ENCODE data around the gene MSH3. TPM values are rescaled to one million over a fixed set of nuclear protein-coding genes. Genes with fewer than 3 reads are reported as not detected.
"Not testable (repeated sequence)": the region's sequence is repeated elsewhere in the genome, so short reads cannot be mapped to it uniquely, and the experiment has no call there.

Gene MSH3
- total RNA-seq, 4 donors from 2014 or later: 11.0 to 15.0 (median 12.4) TPM

- 100% methylated on average over 1 of the region's 1 CpG for WGBS
- H3K27me3 ChIP-seq; DNase-seq (ENCODE audit: low spot score in 2 of 2); H3K4me1 ChIP-seq; H3K27ac ChIP-seq; H3K4me3 ChIP-seq; H3K9me3 ChIP-seq: not testable (repeated sequence)
- H3K36me3 ChIP-seq: peaks cover 28% of the 10 kb centered on the region
Observed at GRCh38 chr5:80850168-80850567, 195.7 kb downstream of the MSH3 start.

DNA sequence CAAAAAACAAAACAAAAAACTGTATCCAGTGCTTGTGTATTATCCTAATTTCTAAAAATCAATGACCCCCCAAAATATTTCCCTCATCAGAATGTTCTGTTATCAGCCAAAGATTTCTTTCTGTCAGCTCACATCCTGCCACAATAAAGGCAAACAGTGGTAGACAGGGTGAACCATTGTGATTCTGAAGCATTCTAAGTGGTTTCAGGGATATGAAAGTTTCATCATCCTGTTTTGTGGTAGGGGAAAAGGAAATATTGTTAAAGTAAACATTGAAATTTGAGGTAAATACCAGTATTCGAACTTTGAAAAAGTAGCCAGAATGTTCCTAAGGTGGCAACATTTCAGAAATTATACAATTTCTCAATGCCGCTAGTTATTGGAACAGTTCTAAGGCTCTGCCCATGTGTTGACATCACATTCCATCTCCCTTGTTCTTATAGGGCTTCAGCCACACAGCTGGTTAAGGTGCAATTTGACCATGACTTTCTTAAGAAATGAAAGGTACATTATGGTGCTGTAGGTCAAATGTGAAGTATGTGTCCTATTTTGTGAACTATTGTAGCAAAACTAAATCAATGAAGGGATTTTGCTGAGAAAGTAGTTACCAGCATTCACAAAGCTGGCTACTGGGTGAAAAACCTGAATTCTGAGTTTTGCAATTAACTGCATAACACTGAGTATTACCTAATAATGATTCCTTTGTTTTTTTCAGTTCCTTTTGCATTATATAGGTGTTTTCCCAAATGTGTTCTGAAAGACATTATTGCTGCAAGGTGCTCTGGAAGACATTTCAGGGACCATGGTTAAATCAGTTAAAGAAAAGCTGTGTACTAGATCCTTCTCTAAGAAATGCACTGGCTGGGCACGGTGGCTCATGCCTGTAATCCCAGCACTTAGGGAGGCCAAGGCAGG, 198.1 kb downstream of the MSH3 start:
- H3K4me3 ChIP-seq: no peak overlapping the region
- no peak overlapping the region for H3K27ac ChIP-seq

DNA sequence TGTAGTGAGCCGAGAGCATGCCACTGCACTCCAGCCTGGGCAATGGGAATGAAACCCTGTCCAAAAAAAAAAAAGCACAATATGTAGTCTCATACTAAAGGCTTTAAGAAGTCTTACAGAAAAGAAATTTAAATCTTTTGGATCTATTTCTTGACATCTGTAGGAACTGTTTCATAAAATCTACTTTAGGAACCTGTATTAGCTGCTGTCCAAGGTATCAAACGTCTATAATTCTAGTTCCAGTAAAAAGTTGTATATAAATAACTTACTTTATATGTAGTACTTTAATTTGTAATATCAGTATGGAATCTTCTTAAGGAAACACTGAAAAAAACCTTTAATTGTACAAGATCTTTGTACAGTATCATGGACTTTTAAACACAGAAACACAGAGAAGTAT, 199.0 kb downstream of the MSH3 start:
- H3K36me3 ChIP-seq: peaks cover 44% of the 10 kb centered on the region
- H3K4me3 ChIP-seq: no peak overlapping the region
- WGBS: 83% methylated on average over 2 of the region's 2 CpGs
- H3K27ac ChIP-seq: no peak overlapping the region
- no peaks in the 10 kb centered on the region for H3K4me1 ChIP-seq
- TF ChIP-seq POLR2AphosphoS5 (IDR thresholded peaks at IDR 0.05) (no peak), EP300 (IDR thresholded peaks at IDR 0.05) (no peak), POLR2A (IDR thresholded peaks at IDR 0.05) (no peak)
- TF ChIP-seq, protein P1, sequence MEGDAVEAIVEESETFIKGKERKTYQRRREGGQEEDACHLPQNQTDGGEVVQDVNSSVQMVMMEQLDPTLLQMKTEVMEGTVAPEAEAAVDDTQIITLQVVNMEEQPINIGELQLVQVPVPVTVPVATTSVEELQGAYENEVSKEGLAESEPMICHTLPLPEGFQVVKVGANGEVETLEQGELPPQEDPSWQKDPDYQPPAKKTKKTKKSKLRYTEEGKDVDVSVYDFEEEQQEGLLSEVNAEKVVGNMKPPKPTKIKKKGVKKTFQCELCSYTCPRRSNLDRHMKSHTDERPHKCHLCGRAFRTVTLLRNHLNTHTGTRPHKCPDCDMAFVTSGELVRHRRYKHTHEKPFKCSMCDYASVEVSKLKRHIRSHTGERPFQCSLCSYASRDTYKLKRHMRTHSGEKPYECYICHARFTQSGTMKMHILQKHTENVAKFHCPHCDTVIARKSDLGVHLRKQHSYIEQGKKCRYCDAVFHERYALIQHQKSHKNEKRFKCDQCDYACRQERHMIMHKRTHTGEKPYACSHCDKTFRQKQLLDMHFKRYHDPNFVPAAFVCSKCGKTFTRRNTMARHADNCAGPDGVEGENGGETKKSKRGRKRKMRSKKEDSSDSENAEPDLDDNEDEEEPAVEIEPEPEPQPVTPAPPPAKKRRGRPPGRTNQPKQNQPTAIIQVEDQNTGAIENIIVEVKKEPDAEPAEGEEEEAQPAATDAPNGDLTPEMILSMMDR (IDR thresholded peaks at IDR 0.05): no peak
- no peaks in the 10 kb centered on the region for H3K27me3 ChIP-seq
- no peaks in the 10 kb centered on the region for H3K9me3 ChIP-seq
- DNase-seq (ENCODE audit: low spot score in 2 of 2): no peak

More for the DNA sequence above, 198.1 kb downstream of the MSH3 start:
- TF ChIP-seq, protein P1 (IDR thresholded peaks at IDR 0.05): no peak
- TF ChIP-seq POLR2AphosphoS5 (IDR thresholded peaks at IDR 0.05) (no peak), POLR2A (IDR thresholded peaks at IDR 0.05) (no peak), EP300 (IDR thresholded peaks at IDR 0.05) (no peak)
- WGBS: 89% methylated on average over 3 of the region's 3 CpGs
- H3K4me1 ChIP-seq: no peaks in the 10 kb centered on the region
- H3K36me3 ChIP-seq: peaks cover 45% of the 10 kb centered on the region
- H3K27me3 ChIP-seq: no peaks in the 10 kb centered on the region
- DNase-seq (ENCODE audit: low spot score in 2 of 2): no peak
- no peaks in the 10 kb centered on the region for H3K9me3 ChIP-seq

GRCh38 chr5:80854583-80854982, 200.1 kb downstream of the MSH3 start:
- TF ChIP-seq, protein P1 (IDR thresholded peaks at IDR 0.05): no peak
- no peak for TF ChIP-seq EP300 (IDR thresholded peaks at IDR 0.05)
- no peak for TF ChIP-seq POLR2AphosphoS5 (IDR thresholded peaks at IDR 0.05)
- TF ChIP-seq POLR2A (IDR thresholded peaks at IDR 0.05): no peak
- no peaks in the 10 kb centered on the region for H3K4me1 ChIP-seq
- no peak for DNase-seq (ENCODE audit: low spot score in 2 of 2)
- H3K9me3 ChIP-seq: no peaks in the 10 kb centered on the region
- WGBS: 75% methylated on average over 2 of the region's 2 CpGs
- H3K4me3 ChIP-seq: no peak overlapping the region
- no peak overlapping the region for H3K27ac ChIP-seq
- H3K36me3 ChIP-seq: peaks cover 33% of the 10 kb centered on the region
- H3K27me3 ChIP-seq: no peaks in the 10 kb centered on the region

GRCh38 chr5:80860924-80861613, 206.6 kb downstream of the MSH3 start:
- no peaks in the 10 kb centered on the region for H3K4me1 ChIP-seq
- no peak overlapping the region for H3K27ac ChIP-seq
- TF ChIP-seq, protein P1 (IDR thresholded peaks at IDR 0.05): no peak
- H3K36me3 ChIP-seq: peaks cover 18% of the 10 kb centered on the region
- no peak for DNase-seq (ENCODE audit: low spot score in 2 of 2)
- H3K9me3 ChIP-seq: no peaks in the 10 kb centered on the region
- 74% methylated on average over 2 of the region's 2 CpGs for WGBS
- no peak overlapping the region for H3K4me3 ChIP-seq
- no peaks in the 10 kb centered on the region for H3K27me3 ChIP-seq

Measured in suprapubic skin (tissue), 4 donors.